H1 (cell line): ENCODE measurements around the gene GMEB2. TPM values are rescaled to one million over a fixed set of nuclear protein-coding genes. Genes with fewer than 3 reads are reported as not detected.

Source experiments
- CTCF ChIA-PET: fragments of 300-600 bp; sonication (Branson Sonifier 250); formaldehyde crosslinking; loops from one replicate; lab custom pipeline; 2021; ENCODE audit not compliant: partially characterized antibody; lab: Charles Lee
- POLR2A ChIA-PET: fragments of 300-600 bp; sonication (Branson Sonifier 250); formaldehyde crosslinking; loops from one replicate; lab custom pipeline; 2021; ENCODE audit warnings: inconsistent platforms; ENCODE audit not compliant: partially characterized antibody; lab: Charles Lee
- DNase-seq, 2 experiments: peaks; one replicate each; pipeline versions ENCODE4 v3.0.0 to v3.0.0-alpha.2; 2010 to 2022; ENCODE audit warnings: low spot score in 2 of 2, low read depth in 1 of 2, mixed read lengths in 1 of 2
- FAIRE-seq: peaks from 2 replicates; lab custom pipeline; 2011; peaks lifted over from hg19 to GRCh38; lab: Jason Lieb, UNC
- H2AFZ ChIP-seq: 2 replicates; pipeline ENCODE4 v1.8.1; 2012; ENCODE audit warnings: low read length, inconsistent platforms
- H2AK5ac ChIP-seq: 2 replicates; pipeline ENCODE4 v1.6.1; 2013; ENCODE audit warnings: low read depth, low read length
- H2BK120ac ChIP-seq: replicated peaks from 2 replicates; pipeline ENCODE3; 2013; ENCODE audit warnings: low read depth, low read length, inconsistent platforms
- H2BK12ac ChIP-seq: 2 replicates; pipeline ENCODE4 v1.6.1; 2013; ENCODE audit warnings: low read depth, low read length
- H2BK15ac ChIP-seq: 2 replicates; pipeline ENCODE4 v1.6.1; 2013; ENCODE audit warnings: low read length
- H2BK20ac ChIP-seq: 2 replicates; pipeline ENCODE4 v1.6.1; 2013; ENCODE audit warnings: low read length
- H2BK5ac ChIP-seq: 2 replicates; pipeline ENCODE4 v1.6.1; 2013; ENCODE audit warnings: low read depth, low read length
- H3K14ac ChIP-seq: 2 replicates; pipeline ENCODE4 v1.6.1; 2013; ENCODE audit warnings: inconsistent platforms; ENCODE audit not compliant: insufficient read length
- H3K18ac ChIP-seq: 2 replicates; pipeline ENCODE4 v1.6.1; 2013; ENCODE audit warnings: low read length; ENCODE audit errors: extremely low read depth
- H3K23ac ChIP-seq: 2 replicates; pipeline ENCODE4 v1.6.1; 2013; ENCODE audit warnings: inconsistent platforms; ENCODE audit not compliant: insufficient read length
- H3K23me2 ChIP-seq: 2 replicates; pipeline ENCODE4 v1.6.1; 2013; ENCODE audit warnings: low read depth, low read length
- H3K27ac ChIP-seq: 2 replicates; pipeline ENCODE4 v1.6.1; 2011; ENCODE audit warnings: low read depth, low read length, inconsistent platforms
- H3K27me3 ChIP-seq, 4 experiments: replicated peaks in 1 of 4; 1 replicate in 1 of 4; 2 replicates in 3 of 4; pipeline versions ENCODE4 v1.6.1 to v1.8.1; 2011 to 2013; ENCODE audit warnings: low read length in 3 of 4, mild to moderate bottlenecking in 3 of 4, inconsistent platforms in 2 of 4, mixed read lengths in 2 of 4, moderate library complexity in 1 of 4; ENCODE audit not compliant: control insufficient read depth in 3 of 4, insufficient read depth in 3 of 4; ENCODE audit errors: extremely low read depth in 1 of 4
- H3K36me3 ChIP-seq, 4 experiments: 2 replicates each; pipeline versions ENCODE4 v1.6.1 to v1.8.1; 2011 to 2013; ENCODE audit warnings: mild to moderate bottlenecking in 4 of 4, low read length in 3 of 4, moderate library complexity in 2 of 4, control low read depth in 1 of 4, inconsistent platforms in 1 of 4; ENCODE audit not compliant: insufficient read depth in 4 of 4, control insufficient read depth in 2 of 4
- H3K4ac ChIP-seq: replicated peaks from 2 replicates; pipeline ENCODE3; 2013; ENCODE audit warnings: low read length, low read depth, mixed read lengths, inconsistent platforms; ENCODE audit not compliant: insufficient read length
- H3K4me1 ChIP-seq, 4 experiments: replicated peaks in 1 of 4; 1 replicate in 1 of 4; 2 replicates in 3 of 4; pipeline versions ENCODE4 v1.6.1 to v1.8.1; 2011 to 2013; ENCODE audit warnings: low read length in 3 of 4, inconsistent platforms in 2 of 4, mixed read lengths in 1 of 4; ENCODE audit not compliant: insufficient read depth in 4 of 4, control insufficient read depth in 3 of 4
- H3K4me2 ChIP-seq, 2 experiments: 2 replicates each; pipeline versions ENCODE4 v1.6.1 to v1.8.1; 2011 to 2013; ENCODE audit warnings: low read depth in 2 of 2, low read length in 2 of 2, control low read depth in 1 of 2, inconsistent platforms in 1 of 2, mild to moderate bottlenecking in 1 of 2; ENCODE audit not compliant: insufficient read depth in 1 of 2
- H3K4me3 ChIP-seq, 4 experiments: fragments of 200-600, 300-600 bp in 1 of 4; sonication (generic), shearing (Covaris generic), sonication (Bioruptor Twin) in 1 of 4; 2 replicates each; pipeline versions ENCODE4 v1.5.1 to v1.8.1; 2011 to 2016; ENCODE audit warnings: low read length in 4 of 4, low read depth in 3 of 4, control low read depth in 2 of 4, inconsistent platforms in 2 of 4, mild to moderate bottlenecking in 2 of 4, mixed read lengths in 1 of 4, moderate library complexity in 1 of 4; ENCODE audit not compliant: insufficient read depth in 2 of 4; ENCODE audit errors: extremely low read depth in 1 of 4
- H3K56ac ChIP-seq: replicated peaks from 2 replicates; pipeline ENCODE3; 2013; ENCODE audit warnings: low read depth, mild to moderate bottlenecking, mixed read lengths, low read length, inconsistent platforms; ENCODE audit not compliant: insufficient read length
- H3K79me1 ChIP-seq: 2 replicates; pipeline ENCODE4 v1.6.1; 2013; ENCODE audit warnings: low read depth, low read length, control low read depth
- H3K79me2 ChIP-seq, 2 experiments: 2 replicates each; pipeline versions ENCODE4 v1.6.1 to v1.8.1; 2012 to 2013; ENCODE audit warnings: low read length in 2 of 2, mild to moderate bottlenecking in 2 of 2, inconsistent platforms in 1 of 2; ENCODE audit not compliant: insufficient read depth in 2 of 2, control insufficient read depth in 1 of 2
- H3K9ac ChIP-seq, 4 experiments: replicated peaks in 1 of 4; 1 replicate in 1 of 4; 2 replicates in 3 of 4; pipeline versions ENCODE4 v1.6.1 to v1.8.1; 2011 to 2013; ENCODE audit warnings: low read depth in 3 of 4, low read length in 3 of 4, control low read depth in 2 of 4, mild to moderate bottlenecking in 2 of 4, moderate library complexity in 2 of 4, inconsistent platforms in 1 of 4; ENCODE audit errors: extremely low read depth in 1 of 4
- H3K9me3 ChIP-seq, 2 experiments: 2 replicates each; pipeline versions ENCODE4 v1.6.1 to v1.8.1; 2012 to 2013; ENCODE audit warnings: mild to moderate bottlenecking in 2 of 2, moderate library complexity in 2 of 2, control low read depth in 1 of 2, inconsistent platforms in 1 of 2, low read depth in 1 of 2, low read length in 1 of 2, mixed read lengths in 1 of 2; ENCODE audit not compliant: insufficient read depth in 2 of 2
- H4K20me1 ChIP-seq, 2 experiments: replicated peaks in 1 of 2; 2 replicates each; pipeline versions ENCODE3 to v1.8.1; 2011 to 2013; ENCODE audit warnings: inconsistent platforms in 2 of 2, low read length in 2 of 2, mild to moderate bottlenecking in 1 of 2; ENCODE audit not compliant: insufficient read depth in 2 of 2, control insufficient read depth in 1 of 2
- H4K5ac ChIP-seq: 2 replicates; pipeline ENCODE4 v1.6.1; 2013; ENCODE audit warnings: low read length, low read depth, mixed read lengths, inconsistent platforms; ENCODE audit not compliant: insufficient read length
- H4K8ac ChIP-seq: 2 replicates; pipeline ENCODE4 v1.8.0; 2013; ENCODE audit warnings: mild to moderate bottlenecking, moderate library complexity, low read length, inconsistent platforms; ENCODE audit not compliant: insufficient read depth; ENCODE audit errors: extremely low read depth
- H4K91ac ChIP-seq: replicated peaks from 2 replicates; pipeline ENCODE3; 2013; ENCODE audit warnings: low read length, mixed read lengths, inconsistent platforms; ENCODE audit not compliant: insufficient read length
- WGBS, 2 experiments: shearing (Covaris generic) in 1 of 2; methylation state at CpG; one replicate each; pipeline versions ENCODE4 v1.1.6 to v1.1.7; 2013 to 2015; ENCODE audit warnings: low lambda C conversion rate in 2 of 2, mixed read lengths in 2 of 2, inconsistent platforms in 1 of 2, low coverage in 1 of 2, missing lambda C conversion rate in 1 of 2; ENCODE audit not compliant: insufficient replicate concordance in 2 of 2, insufficient coverage in 1 of 2, insufficient read length in 1 of 2; ENCODE audit errors: extremely low coverage in 1 of 2, missing lambda C conversion rate in 1 of 2; 5-methylcytosine and 5-hydroxymethylcytosine counted together
- polyA plus RNA-seq, 7 experiments: library from polyadenylated mRNA; depleted of rRNA in 3 of 7; stranded (reverse) in 5 of 7; unstranded in 2 of 7; fragments of >200 nt in 5 of 7; fragments of 200-250 nt in 2 of 7; gene quantifications; 1 replicate in 5 of 7; 2 replicates in 1 of 7; 4 replicates in 1 of 7; pipeline versions ENCODE4 v1.2.1 to v1.2.3, GENCODE V29; 2011 to 2013; ENCODE audit warnings: missing spikeins in 2 of 7, mixed read lengths in 2 of 7
- total RNA-seq: library from RNA; stranded (reverse); fragmentation: NEBNext Ultra II Directional; extraction: Animal tissue kit (Norgen Biotek cat#: 25700); gene quantifications from 2 replicates; pipeline ENCODE4 v1.2.1, GENCODE V29; 2021
- TF ChIP-seq, protein P1 (sequence below): IDR thresholded peaks from 2 replicates; pipeline ENCODE4 v1.6.1; 2011; ENCODE audit warnings: low read depth, mild to moderate bottlenecking, low read length; ENCODE audit not compliant: insufficient read depth

The GMEB2 gene
- total and polyA plus RNA-seq, 2 of the 8 experiments (the other 6 are each of a cell fraction or from before 2014, with no cell fraction given): 12.9 to 14.2 TPM

DNA sequence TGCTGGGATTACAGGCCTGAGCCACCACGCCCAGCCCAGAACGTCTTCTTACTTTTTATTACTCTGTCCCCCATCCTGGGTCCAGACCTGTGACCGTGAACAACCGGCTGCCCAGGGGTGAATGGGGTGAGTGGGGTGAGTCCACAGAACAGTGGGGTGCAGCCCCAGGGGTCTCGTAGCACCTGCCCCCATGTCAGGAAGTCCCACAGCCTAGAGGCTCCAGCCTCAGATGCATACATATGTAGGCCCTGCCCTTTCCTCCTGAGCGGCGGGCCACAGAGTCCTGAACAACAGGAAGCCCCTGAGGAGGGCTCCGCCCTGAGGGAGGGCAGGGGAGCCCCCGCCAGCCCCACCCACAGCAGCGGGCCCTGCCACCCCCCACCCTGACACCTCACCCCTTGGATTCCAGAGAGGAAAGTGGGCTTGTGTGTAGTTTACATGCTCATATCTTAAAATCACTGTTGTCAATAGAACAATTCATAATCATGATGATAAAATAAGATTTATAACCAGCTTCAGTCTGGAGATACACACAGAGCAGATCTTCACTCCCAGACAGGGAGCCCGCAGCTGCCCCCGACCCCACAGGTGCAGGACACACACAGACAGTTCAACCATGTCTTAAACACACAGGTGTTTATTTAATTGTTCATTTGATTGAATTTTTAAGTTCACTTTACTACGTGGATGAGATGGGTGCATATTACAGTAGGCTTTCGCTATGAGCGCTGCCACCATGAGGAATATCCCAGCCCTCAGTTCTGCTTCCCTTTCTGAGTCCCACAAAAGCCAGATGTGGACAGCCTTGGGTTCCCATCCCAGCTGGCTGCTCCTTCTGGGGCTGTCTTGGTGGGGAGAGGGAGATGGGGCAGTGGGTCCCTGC, 12.4 kb upstream of the GMEB2 start:
- Histone ChIP-seq H2BK15ac (no peak overlapping the region), H3K4me3 (no peak overlapping the region), H3K4ac (no peak overlapping the region), H3K4me1 (peaks cover 0 to 16% (median 1%) of the 10 kb centered on the region in 4 experiments; a peak in 3 of 7 replicates), H3K9me3 (no peaks in the 10 kb centered on the region), H4K8ac (no peak overlapping the region), H3K27me3 (no peaks in the 10 kb centered on the region), H2AK5ac (no peak overlapping the region), H2BK5ac (no peak overlapping the region), H3K79me2 (no peaks in the 10 kb centered on the region), H2AFZ (no peak overlapping the region), H4K20me1 (no peaks in the 10 kb centered on the region), H3K4me2 (no peak overlapping the region), H3K23ac (no peak overlapping the region), H2BK120ac (no peak overlapping the region), H2BK12ac (no peak overlapping the region), H3K56ac (no peak overlapping the region), H3K79me1 (no peaks in the 10 kb centered on the region), H4K5ac (no peak overlapping the region), H3K9ac (no peak overlapping the region), H4K91ac (no peak overlapping the region), H2BK20ac (no peak overlapping the region), H3K36me3 (no peaks in the 10 kb centered on the region), H3K23me2 (peaks cover 7% of the 10 kb centered on the region; the same call in 1 of the 2 replicates), H3K18ac (no peak overlapping the region), H3K14ac (no peak overlapping the region), H3K27ac (no peak overlapping the region)
- ChIA-PET POLR2A (no interaction called here), CTCF (interaction anchor here (0.5 to 1.6 kb wide), 4 partner anchors 58 to 347 kb away, joined by 3 to 6 read pairs (median 3); no protein-coding TSS in a partner anchor)
- TF ChIP-seq, protein P1, sequence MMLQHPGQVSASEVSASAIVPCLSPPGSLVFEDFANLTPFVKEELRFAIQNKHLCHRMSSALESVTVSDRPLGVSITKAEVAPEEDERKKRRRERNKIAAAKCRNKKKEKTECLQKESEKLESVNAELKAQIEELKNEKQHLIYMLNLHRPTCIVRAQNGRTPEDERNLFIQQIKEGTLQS: no peak
- DNase-seq (no peak), FAIRE-seq (no peak)
- WGBS, 2 experiments: 81% methylated on average over 13 of the region's 15 CpGs; no CpG with 5 or more reads in 1 of the 2 experiments
